A549 treated with CORT108297 at 1 μM for 4 hours (cell line): Measurements from ENCODE around the gene ARID5B. TPM values are rescaled to one million over a fixed set of nuclear protein-coding genes. Genes with fewer than 3 reads are reported as not detected.

ENCODE experiments used
- total RNA-seq: library from RNA; stranded (reverse); fragments of 200-300 nt; extraction: Qiagen RNA extraction; gene quantifications from 5 replicates; pipeline ENCODE4 v1.2.3, GENCODE V29; 2022

Gene ARID5B, protein sequence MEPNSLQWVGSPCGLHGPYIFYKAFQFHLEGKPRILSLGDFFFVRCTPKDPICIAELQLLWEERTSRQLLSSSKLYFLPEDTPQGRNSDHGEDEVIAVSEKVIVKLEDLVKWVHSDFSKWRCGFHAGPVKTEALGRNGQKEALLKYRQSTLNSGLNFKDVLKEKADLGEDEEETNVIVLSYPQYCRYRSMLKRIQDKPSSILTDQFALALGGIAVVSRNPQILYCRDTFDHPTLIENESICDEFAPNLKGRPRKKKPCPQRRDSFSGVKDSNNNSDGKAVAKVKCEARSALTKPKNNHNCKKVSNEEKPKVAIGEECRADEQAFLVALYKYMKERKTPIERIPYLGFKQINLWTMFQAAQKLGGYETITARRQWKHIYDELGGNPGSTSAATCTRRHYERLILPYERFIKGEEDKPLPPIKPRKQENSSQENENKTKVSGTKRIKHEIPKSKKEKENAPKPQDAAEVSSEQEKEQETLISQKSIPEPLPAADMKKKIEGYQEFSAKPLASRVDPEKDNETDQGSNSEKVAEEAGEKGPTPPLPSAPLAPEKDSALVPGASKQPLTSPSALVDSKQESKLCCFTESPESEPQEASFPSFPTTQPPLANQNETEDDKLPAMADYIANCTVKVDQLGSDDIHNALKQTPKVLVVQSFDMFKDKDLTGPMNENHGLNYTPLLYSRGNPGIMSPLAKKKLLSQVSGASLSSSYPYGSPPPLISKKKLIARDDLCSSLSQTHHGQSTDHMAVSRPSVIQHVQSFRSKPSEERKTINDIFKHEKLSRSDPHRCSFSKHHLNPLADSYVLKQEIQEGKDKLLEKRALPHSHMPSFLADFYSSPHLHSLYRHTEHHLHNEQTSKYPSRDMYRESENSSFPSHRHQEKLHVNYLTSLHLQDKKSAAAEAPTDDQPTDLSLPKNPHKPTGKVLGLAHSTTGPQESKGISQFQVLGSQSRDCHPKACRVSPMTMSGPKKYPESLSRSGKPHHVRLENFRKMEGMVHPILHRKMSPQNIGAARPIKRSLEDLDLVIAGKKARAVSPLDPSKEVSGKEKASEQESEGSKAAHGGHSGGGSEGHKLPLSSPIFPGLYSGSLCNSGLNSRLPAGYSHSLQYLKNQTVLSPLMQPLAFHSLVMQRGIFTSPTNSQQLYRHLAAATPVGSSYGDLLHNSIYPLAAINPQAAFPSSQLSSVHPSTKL
- total RNA-seq: 1.7 to 2.2 TPM (median 1.7 TPM) in 5 replicates

DNA sequence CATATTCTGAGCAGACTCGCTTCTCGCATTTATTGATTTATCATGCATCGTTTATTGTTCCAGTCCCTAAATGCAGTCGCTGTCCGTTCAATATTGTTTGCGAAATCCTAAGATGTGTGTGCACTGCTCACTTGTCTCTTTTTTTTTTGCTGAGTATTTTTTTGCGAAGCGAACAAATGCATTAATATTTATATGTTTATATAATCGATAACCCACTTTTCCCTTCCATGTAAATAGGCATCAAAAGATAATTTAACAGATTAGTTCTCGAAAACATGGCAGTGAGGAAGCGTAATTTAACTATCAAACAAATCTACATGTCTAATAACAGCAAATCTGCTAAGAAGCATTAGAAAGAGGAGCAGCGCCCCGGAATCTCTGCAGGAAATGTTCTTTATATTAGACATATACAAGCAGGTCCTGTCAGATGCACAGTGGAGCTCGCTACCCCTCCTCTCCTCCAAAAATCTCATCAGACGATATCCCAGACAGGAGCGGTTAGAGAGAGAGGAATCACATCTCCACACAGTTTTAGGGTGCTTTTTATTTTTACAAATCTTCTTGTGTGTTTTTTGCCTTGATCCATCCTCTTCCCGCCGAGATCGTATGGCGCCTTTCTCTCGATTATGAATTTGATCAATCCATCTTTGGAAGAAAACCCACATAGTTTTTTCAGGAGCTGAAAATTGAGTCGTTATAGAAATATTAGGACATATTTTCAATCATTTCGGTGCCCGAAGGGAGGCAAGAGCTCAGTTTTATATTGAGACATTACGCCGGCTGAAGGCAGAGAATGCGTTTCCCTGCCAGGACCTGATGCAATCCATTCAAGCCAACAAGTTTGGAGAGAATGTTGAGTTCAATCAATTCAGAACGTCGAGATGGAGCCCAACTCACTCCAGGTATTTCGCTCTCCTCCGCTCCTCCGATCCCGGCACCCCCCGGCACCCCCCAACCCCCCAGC is at the start of gene ARID5B:
ARID5B (plus strand) TSS at position 871 of the 964 bp plus-strand sequence; CDS start at position 882, 11 bp downstream.

Other genes with a start within 250 kb of the ARID5B start
- 0.11 to 0.86 TPM (median 0.30 TPM) in 5 replicates for gene CABCOCO1, start 238.8 kb upstream of the ARID5B start, total RNA-seq